Stimulated activated CD4-positive, alpha-beta T cell treated with anti-CD3 and anti-CD28 coated beads, Interleukin-4, amount 100 ng/mL, for 4 hours (primary cell): ENCODE data around the gene NUDT3.
"Not testable (repeated sequence)": the region's sequence is repeated elsewhere in the genome, so short reads cannot be mapped to it uniquely, and the experiment has no call there.

Experiments
- DNase-seq, 2 experiments: peaks; one replicate each; pipeline ENCODE4 v3.0.0-alpha.2; 2020

NUDT3 gene

GRCh38 chr6:34284563-34285447, 107.7 kb downstream of the NUDT3 start:
- DNase-seq = no peak

DNA sequence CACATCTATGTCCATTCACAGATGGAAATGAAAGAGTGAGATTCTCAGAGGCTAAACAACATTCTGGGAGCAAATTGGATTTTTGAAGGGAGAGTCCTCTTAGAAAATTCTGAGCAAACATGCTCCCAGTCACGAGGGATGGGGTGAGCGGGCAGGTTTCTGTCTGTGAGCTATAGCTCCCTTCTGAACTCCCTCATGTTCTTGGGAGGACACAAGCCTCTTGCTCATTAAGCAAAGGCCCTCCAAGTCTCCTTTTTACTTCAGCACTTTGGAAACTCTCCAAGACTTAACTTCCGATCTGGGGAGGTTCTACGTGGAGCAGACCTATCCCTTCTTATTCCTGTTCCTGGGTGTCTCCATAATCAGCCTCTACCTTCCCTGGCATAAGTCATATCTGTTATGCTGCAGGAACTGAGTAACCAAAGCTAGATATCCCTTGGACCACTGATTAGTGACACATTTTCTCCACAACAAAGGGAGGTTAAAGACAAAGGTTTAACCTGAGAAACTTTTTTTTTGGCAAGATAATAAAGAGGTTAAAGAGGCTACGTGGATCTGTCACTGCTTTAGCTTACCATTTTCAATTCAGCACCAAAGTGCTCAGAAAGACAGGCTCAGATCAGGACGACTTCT, 110.7 kb downstream of the NUDT3 start:
- DNase-seq = no peak

GRCh38 chr6:34280216-34280615, 112.3 kb downstream of the NUDT3 start:
- no peak for DNase-seq

DNA sequence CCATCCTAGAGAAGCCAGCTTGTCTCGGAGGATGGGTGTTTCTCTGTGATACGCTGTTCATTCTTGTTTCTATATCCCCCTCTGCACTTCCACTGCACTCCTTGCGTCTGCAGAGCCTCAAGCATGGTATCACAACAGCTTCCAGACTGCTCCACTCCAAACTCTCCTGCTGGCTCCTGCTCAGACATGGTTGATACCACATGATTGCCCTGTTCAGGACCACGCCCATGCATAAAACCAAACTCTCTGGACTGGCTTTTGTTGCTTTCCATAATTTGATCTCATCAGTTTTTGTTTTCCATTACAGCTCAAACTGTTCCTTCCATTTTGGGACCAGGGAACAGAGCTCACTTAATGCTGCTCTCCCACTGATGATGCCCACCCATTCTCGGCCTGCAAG, 113.6 kb downstream of the NUDT3 start:
- no peak for DNase-seq

- no peak for DNase-seq
These were observed 114.7 kb downstream of the NUDT3 start for GRCh38 chr6:34277763-34278112.

- no peak for DNase-seq
These were observed 115.3 kb downstream of the NUDT3 start for GRCh38 chr6:34276881-34277762.

- no peak for DNase-seq
These were observed 116.3 kb downstream of the NUDT3 start for GRCh38 chr6:34276191-34276590.

- no peak for DNase-seq
These were observed 117.2 kb downstream of the NUDT3 start for GRCh38 chr6:34275128-34275804.

DNA sequence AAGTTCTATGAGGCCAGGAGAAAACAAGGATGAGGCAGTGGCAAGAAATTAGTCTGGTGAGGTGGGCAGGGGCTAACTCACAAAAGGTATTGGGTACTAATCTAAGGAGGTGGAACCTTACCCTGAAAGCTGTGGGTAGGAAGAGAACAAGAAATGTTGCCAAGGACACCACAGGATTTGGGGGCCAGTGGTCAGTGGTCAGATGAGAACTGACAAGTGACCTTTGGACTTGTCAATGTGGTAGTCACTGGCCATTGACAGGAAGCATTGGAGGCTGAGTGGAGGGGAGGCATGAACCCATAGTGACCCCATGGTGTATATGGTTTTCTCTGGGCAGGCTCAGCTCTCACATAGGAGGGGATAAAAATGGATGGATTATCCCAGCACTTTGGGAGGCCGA, 118.3 kb downstream of the NUDT3 start:
- no peak for DNase-seq

GRCh38 chr6:34273242-34273805, 119.1 kb downstream of the NUDT3 start:
- DNase-seq = no peak

DNA sequence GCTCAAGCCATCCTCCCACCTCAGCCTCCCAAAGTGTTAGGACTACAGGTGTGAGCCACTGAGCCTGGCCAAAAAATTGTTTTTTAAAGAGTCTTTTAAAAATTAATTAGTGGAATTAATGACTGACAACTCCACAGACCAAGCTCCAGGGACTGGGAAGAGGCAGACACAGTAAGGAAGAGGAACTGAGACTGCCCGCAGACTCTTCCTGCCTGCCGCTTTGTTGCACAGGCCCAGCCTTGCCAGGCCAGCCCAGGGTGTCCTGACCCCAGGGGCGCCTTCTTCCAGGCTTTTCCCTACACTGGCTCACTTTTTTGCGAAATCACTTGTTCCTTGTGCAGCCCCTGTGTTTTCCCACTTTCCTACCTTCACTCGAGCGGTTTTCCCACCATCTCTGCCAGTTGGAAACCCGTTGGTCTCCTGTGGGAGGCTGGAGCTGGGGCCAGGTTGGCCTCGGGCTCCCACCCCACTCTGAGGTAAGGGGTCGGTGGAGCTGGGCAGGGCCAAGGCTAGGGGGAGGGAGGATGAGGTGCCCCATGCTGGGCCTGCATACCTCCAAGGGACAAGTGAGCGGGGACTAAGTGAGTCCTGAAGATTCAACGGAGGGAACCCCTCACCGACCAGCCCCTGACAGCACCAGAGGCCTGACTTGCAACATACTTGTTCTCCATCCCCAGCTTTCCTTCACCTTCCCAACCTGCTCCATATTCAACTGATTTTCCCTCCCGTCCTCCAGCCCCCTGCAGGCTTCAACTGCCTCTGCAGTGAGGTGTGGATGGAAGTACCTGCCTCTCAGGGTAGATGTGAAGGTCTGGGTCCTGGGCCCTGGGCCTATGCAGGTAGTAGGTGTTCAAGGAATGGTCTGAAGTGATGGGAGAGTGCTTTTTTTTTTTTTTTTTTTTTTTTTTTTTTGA, 120.2 kb downstream of the NUDT3 start:
- no peak for DNase-seq

- DNase-seq = not testable (repeated sequence)
These were observed 122.7 kb downstream of the NUDT3 start for GRCh38 chr6:34269658-34270341.

DNA sequence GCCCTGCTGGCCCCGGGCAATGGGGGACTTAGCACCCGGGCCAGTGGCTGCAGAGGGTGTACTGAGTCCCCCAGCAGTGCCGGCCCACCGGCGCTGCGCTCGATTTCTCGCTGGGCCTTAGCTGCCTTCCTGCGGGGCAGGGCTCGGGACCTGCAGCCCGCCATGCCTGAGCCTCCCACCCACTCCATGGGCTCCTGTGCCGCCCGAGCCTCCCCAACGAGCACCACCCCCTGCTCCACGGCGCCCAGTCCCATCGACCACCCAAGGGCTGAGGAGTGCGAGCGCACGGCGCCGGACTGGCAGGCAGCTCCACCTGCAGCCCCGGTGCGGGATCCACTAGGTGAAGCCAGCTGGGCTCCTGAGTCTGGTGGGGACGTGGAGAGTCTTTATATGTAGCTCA, 123.3 kb downstream of the NUDT3 start:
- DNase-seq = not testable (repeated sequence)

- DNase-seq = no peak
These were observed 124.7 kb downstream of the NUDT3 start for GRCh38 chr6:34267746-34268145.

DNA sequence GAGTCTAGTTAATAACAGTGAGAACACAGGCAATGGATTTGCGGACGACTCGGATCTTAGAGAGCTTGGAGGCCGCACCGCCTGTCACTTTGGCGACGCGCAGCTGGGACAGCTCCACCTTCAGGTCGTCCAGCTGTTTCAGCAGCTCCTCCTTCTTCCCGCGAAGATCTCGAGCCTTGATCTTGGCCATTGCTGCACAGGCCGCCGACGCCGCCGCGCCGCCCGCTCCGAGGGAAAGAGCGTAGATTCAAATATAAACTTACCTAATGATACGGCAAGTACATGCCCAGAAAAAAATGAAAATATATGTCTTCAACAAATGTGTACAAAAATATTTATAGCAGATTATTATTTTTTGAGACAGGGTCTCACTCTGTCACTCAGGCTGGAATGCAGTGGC, 129.0 kb downstream of the NUDT3 start:
- not testable (repeated sequence) for DNase-seq

- no peak for DNase-seq
These were observed 131.7 kb downstream of the NUDT3 start for GRCh38 chr6:34260576-34261267.

- no peak for DNase-seq
These were observed 132.9 kb downstream of the NUDT3 start for GRCh38 chr6:34259529-34260069.

- not testable (repeated sequence) for DNase-seq
These were observed 140.1 kb downstream of the NUDT3 start for GRCh38 chr6:34252395-34252794.

DNA sequence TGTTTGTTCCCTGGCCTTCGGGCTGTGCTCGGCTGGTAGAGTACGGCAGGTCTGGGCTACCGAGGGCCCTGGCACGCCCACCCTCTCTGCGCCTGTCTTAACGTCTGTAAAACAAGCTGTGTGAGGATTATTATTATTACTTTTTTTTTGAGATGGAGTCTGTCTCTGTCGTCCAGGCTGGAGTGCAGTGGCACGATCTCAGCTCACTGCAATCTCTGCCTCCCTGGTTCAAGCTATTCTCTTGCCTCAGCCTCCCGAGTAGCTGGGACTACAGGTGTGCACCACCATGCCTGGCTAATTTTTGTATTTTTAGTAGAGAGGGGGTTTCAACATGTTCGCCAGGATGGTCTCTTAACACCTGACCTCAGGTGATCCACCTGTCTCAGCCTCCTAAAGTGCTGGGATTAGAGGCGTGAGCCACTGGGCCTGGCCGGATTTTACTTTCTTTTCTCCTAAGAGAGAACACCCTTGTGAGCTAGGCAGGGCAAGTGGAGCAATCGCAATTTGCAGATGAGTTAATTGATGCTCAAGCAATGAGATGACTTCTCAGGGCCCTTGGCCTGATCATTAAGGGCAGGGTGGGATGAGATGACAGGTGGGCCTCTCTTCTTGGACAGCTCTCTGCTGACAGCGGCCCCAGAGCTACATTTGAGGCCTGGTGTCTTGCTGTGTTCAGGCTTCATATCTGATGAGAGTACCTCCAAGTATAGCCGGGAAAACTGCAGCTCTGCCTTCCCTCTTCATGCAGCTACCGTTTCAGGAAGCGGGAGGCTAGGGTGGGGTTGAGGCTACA, 142.8 kb downstream of the NUDT3 start:
- no peak for DNase-seq
